ENCODE measurements around the gene FCRL3.

The FCRL3 gene

GRCh38 chr1:157641177-157641576 lies 59.4 kb downstream of the FCRL3 start:
- Histone ChIP-seq H3K4me3 (IDR thresholded peaks at IDR 0.05; ENCODE audit: insufficient read depth, low read depth, low read length) (no peak overlapping the region), H3K4me1 (ENCODE audit: low read depth, poor library complexity, severe bottlenecking) (peaks cover 4% of the 10 kb centered on the region), H3K79me2 (ENCODE audit: insufficient read depth, low read depth) (no peaks in the 10 kb centered on the region), H3K36me3 (ENCODE audit: insufficient read depth) (no peaks in the 10 kb centered on the region), H3K27ac (no peak overlapping the region), H3K4me2 (no peak overlapping the region), H3K27me3 (ENCODE audit: insufficient read depth, low read depth) (no peaks in the 10 kb centered on the region), H4K20me1 (ENCODE audit: insufficient read depth) (no peaks in the 10 kb centered on the region), H3K9ac (no peak overlapping the region), H2AFZ (ENCODE audit: low read depth) (no peak overlapping the region)
- TF ChIP-seq CTCF (conservative IDR thresholded peaks at IDR 0.05; ENCODE audit: low read depth, low read length), result no peak

- Histone ChIP-seq H3K27me3 (ENCODE audit: insufficient read depth, low read depth) (no peaks in the 10 kb centered on the region), H2AFZ (ENCODE audit: low read depth) (no peak overlapping the region), H3K9ac (no peak overlapping the region), H4K20me1 (ENCODE audit: insufficient read depth) (no peaks in the 10 kb centered on the region), H3K4me3 (IDR thresholded peaks at IDR 0.05; ENCODE audit: insufficient read depth, low read depth, low read length) (no peak overlapping the region), H3K27ac (no peak overlapping the region), H3K79me2 (ENCODE audit: insufficient read depth, low read depth) (no peaks in the 10 kb centered on the region), H3K4me1 (ENCODE audit: low read depth, poor library complexity, severe bottlenecking) (no peaks in the 10 kb centered on the region), H3K36me3 (ENCODE audit: insufficient read depth) (no peaks in the 10 kb centered on the region), H3K4me2 (no peak overlapping the region)
- TF ChIP-seq CTCF (conservative IDR thresholded peaks at IDR 0.05; ENCODE audit: low read depth, low read length), result no peak
Observed at GRCh38 chr1:157639800-157640199, 60.8 kb downstream of the FCRL3 start.

GRCh38 chr1:157628773-157629172 lies 71.8 kb downstream of the FCRL3 start:
- no peak overlapping the region for H2AFZ ChIP-seq (ENCODE audit: low read depth)

More at GRCh38 chr1:157628773-157629172, 71.8 kb downstream of the FCRL3 start:
- TF ChIP-seq CTCF (conservative IDR thresholded peaks at IDR 0.05; ENCODE audit: low read depth, low read length), result no peak
- Histone ChIP-seq H3K79me2 (ENCODE audit: insufficient read depth, low read depth) (no peaks in the 10 kb centered on the region), H3K4me2 (peak overlapping the region; percentile 2; the same call in 1 of the 2 replicates), H3K9ac (no peak overlapping the region), H3K4me1 (ENCODE audit: low read depth, poor library complexity, severe bottlenecking) (peaks cover 27% of the 10 kb centered on the region), H3K27ac (no peak overlapping the region), H3K4me3 (IDR thresholded peaks at IDR 0.05; ENCODE audit: insufficient read depth, low read depth, low read length) (no peak overlapping the region), H3K27me3 (ENCODE audit: insufficient read depth, low read depth) (no peaks in the 10 kb centered on the region), H4K20me1 (ENCODE audit: insufficient read depth) (no peaks in the 10 kb centered on the region), H3K36me3 (ENCODE audit: insufficient read depth) (no peaks in the 10 kb centered on the region)

Measured in KMS-11 (cell line).